GM20431 (cell line): Measurements from ENCODE around the gene ABLIM2.

Experiments used
- in situ Hi-C: fragments of 300-500 bp; cut with MseI, MboI; formaldehyde crosslinking; loops from one replicate; pipeline ENCODE4 v1.15.0; 2020; ENCODE audit warnings: low sequenced_read_pairs; ENCODE audit not compliant: unreplicated experiment

Gene ABLIM2

DNA sequence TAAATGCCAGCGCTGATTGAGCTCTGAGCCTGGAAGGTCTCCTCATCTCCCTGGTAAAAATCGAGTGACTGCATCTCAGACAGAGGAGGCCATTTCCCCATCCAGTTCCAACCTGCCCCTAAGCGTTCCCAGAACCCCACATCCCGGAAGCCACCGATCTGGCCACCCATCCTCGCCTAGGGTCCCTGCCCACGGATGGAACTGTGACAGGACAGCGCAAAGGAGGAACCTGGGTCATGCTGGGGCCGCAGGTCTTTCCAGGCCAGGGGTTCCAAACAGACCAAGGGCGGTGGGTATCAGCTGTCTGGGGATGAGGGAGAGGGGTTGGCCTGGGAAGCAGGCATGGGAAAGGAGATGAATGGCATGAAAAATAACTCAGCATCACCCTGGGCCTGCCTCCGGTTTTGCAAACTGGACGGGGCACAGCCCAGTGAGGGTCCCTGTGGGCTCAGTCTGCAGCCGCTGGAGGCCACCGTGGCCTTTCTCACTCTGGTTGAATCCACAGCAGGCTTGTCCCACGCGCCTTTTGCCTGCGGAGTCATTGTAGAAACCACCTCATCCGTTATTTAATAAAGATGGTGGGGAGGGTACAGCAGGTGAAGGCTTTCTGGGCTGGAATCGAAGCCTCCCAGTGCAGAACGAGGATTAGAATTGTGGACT, 49.1 kb downstream of the ABLIM2 start:
- in situ Hi-C loops: no loop called here

DNA sequence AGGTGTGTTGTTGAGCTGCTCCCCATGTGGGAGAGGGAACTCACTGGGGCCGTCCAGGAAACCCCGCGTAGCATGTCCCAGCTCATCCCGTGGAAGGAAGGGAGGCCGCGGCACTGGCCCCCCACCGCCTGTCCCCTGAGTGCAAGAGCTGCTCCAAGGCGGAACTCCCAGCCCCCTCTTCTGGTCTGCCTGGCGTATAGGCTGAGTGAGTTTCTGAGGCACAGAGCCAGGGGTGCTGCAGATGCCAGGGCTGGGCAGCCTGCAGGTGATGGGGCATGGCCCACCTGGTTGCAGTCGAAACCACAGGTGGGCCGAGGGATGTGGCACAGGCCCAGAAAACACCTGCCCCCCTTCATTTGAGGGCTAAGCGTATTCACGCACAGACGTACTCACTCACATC, 49.6 kb downstream of the ABLIM2 start:
- in situ Hi-C loops: no loop called here

DNA sequence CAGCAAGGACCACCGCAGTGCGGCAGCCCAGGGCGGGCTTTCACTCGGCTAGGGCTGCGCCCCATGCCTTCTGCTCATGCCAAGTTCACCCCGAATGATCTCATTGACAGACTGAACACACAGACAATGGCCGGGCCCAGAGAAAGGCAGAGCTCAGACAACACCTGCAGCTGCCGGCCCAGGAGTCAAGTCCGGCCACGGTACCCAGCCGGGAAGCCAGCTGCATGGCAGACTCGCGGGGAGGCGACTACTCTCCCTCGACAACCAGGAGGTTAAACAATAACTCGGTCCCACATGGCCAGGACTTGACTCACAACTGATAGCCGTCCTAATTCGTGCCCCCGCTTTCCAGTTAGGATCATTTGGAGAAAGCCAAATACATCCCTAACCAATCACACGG, 50.4 kb downstream of the ABLIM2 start:
- in situ Hi-C loops: no loop called here

DNA sequence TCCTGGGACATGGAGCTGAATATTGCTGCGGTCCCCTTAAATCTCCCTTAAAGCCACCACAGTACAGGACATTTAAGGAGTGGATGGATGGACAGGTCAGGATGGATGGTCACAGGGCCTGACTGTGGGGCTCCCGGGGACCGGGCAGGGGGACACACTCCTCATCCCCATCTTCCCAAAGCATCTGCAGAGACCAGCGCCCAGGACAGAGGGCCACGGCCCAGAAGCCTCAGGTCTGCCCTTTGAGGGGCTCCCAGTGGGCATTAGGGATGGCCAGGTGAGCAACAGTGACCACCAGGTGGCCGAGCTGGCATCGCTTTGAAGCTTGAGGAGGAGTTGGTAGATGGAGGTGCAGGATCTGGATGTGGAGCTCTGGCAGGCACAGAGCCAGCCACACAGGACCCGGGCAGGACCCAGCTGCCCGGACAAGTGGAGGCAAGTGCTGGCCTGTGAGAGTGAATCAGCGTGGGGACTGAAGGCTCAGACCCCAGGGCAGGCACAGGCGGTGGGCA, 51.4 kb downstream of the ABLIM2 start:
- in situ Hi-C loops: no loop called here

DNA sequence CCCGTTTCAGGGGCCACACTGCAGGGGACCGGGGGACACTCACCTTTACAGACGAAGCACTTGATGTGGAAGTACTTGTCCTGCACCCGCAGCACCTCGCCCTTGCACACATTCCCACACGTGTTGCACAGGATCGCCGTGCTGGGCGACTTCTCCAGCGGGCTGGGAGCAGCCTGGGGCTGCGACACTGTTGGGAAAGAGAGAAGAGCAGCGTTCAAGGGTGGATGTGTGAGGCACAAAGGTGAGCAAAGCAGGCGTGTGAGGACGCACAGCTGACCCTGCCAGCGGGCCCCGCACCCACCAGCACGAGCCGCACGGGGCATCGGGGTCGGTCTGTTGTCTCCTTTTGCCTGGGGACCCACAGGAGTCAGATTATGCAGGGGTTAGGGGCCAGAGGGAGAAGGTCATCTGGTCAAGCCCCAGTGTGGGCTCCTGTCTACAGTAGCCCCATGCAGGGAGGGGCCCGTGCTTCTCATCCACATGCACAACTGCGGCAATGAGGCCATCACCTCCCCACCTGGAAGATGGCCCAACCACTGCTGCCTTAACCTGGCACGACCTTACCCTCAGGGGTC, 52.1 kb downstream of the ABLIM2 start:
- in situ Hi-C loops: no loop called here

DNA sequence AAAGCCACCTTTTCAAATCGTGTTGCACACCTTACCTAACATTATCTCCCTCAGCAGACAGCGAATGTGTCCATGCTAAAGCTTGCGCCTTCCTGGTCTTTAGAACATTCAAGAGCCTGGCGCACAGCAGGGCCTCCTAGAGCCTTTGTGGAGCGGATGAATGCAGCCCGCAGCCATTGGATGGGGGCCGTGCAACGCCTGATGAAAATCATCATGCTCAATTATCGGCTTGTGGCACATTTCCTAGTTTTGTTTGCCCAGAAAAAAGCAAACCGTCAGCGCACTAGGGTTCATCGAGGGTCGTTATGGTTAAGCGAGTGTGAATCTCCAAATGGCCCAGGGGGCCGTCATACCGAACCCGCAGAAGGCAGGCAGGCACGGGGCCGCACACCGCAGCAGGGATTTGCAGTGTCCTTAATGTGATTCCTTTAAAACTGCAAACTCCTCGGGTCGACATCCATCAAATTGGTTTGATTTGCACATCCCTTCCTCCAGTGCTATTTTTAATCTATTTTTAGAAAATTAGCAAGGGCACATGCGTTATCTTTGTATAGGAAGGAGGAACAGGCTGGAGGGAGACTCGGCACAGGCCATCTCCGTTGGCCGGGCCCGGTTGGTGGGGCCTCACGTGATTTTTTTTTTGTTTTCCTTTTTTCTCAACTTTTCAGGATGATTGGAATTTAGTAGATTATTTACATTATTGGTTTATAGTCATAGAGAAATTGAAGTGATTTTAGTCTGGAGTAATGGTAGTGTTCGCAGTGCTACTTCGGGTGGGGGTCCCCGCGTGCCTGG, 53.1 kb downstream of the ABLIM2 start:
- in situ Hi-C loops: no loop called here

DNA sequence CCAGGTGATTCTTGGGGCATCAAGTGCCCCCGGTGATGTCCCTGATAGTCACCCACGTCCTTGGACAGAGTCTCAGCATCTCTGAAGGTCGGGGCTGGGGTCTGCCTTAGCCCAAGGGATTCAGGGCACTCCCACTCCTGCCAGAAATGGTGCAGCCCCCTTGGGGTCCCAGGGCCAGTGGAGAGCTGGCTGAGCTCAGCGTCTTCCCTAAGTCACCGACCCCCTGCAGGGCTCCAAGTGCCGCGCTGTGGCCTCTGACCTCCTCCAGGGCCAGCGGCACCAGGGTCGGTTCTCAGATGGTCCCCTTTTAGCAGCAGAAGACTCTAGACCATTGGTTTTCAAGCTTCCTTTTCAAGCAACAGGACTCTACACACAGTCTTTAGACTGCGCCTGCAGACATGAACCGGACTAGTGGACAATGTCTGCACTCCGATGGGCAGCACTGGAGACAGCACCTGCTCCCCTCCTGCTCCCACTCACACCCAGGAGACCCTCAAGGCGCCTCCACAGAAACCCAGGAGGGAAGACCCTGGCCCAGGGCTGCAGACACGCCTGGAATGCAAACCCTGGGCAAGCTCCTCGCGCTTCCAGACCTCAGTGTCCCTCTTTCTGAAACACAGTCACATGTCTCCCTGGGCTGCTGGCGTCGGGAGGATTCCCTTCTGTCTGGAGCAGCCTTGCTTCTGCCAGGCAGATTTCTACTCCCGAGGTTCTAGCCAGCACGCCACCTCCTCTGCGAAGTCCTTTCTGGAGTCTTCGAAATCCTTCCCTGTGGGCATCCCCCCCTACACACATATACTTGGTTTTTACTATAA, 53.9 kb downstream of the ABLIM2 start:
- in situ Hi-C loops: no loop called here

DNA sequence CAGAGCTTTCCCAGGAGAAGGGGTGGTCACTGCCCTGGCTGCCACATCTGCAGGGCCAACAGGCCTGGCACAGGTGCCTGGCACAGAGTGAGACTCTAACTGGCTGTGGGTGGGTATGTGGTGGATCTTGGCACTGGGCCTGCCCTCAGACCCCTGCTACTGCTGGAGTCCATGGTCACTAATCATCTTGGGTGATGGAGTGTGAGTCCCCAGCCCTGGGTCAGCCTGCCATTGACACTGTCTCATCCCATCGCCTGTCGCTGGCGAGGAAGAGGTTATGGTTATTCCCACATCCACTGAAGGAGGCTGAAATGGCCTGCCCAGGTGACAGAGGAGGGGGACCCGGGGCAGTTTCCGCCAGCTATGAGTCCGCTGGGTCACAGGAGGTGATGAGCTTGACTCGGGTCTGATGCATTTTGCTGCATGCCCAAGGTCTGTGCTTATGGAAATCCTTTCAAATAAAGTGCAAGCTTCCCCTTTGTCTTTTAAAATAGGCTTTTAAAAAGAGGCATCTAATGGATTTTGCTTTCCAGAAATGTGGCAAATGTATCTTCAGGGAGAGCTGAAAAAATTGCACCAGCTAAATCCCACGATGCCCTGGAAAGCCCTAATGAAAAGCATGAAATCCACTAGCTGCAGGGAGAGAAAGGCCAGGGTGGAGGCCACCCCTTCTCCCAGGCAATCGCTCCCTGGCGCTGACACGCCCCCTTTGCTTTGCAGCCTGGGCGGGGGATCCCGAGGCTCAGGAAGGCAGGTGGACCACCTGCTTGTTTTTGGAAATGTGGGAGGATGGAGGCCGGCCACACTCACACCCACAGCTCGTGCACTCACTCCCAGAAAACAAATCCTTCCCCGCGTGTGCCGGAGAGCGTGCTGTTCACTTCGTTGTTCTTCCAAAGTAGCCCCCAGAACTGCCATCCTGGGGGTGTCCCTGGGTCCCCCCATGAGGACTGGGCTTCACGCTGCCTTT, 54.9 kb downstream of the ABLIM2 start:
- in situ Hi-C loops: no loop called here

DNA sequence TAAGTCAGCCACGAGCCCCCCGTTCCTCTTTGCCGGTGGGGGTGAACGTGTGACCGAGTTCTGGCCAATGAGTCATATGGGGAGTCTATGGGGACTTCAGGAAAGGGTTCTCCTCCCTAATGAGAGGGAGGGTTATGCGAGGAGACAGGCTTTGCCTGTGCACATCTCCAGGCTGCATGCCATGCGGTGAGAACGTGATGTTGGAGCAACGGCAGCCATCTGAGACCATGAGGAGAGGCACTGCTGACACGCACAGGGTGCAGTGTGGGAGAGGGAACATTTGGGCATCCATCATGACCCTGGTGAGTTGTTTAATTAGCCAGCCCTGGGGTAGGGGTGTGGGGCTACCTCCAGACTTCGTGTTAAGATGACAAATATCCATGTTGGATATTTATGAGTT, 55.8 kb downstream of the ABLIM2 start:
- in situ Hi-C loops: no loop called here

DNA sequence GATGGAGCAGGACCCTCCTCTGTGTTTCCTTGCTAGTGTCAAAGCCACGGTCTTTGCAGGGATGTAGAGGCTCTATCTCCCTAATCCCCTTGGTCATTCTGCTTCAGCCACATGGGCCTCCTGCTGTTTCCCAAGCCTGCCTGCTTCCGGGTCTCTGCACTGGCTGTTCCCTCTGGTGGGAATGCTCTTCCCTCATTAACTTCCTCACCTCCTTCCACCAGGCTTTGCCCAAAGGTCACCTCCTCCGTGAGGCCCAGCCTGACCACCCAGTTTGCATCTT, 56.6 kb downstream of the ABLIM2 start:
- in situ Hi-C loops: no loop called here

DNA sequence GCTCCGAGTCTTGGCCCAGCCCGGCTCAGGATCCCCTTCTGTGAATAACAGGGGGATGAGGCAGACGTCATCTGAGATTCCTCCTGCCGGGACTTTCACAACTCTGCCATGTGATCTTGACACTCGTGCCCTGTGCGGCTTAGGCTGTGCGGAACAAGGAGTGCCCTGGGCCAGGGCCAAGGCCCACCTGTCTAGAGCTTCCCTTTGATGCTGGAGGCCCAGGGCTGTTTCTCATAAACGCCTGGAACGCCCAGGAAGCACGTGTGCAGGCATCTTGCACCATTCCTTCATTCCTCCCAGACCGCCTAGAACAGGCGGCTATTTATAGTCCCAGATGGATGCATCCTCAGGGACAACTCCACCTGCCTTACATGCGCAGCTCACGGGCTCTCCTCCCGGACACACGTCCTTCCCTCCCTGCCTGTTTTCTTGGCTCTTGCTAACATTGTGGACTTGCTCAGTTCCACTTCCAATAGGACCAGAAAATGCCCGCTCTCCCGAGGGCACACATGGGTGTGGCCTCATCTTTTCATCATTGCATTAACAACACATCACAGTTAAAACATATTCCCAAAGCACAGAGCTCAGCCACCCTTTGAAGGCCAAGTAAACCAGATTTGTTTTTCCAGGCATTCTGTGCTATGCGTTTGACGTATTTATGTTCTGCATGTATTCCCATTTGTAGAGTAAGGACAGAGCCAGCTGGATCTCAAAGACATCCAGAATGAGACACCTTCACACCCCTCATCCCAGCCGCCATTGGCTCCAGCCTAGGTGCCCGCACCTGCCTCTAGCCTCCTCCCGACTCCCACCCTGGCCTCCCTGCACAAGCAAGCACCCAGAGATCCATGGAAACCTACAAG, 57.2 kb downstream of the ABLIM2 start:
- in situ Hi-C loops: no loop called here

DNA sequence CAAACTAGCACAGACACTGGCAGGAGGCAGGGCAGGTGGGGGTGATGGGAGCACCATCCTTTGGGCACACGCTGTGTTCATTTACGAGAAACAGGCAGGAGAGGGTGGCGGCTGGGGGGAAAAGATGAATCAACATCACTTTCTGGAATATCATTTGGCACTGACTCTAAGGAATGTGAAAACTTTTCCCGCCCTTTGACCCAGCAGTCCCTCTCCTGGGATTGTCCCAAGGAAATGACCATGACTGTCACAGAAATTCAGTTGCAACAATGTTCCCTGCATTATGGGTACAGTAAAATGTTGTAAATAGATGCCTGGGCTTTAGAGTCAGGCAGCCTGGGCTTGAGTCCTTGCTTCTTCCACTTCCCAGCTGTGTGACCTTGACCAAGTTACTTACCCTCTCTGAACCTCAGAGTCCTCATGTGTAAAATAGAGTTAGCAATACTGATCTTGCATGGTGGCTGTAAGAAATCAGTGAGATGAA, 58.6 kb downstream of the ABLIM2 start:
- in situ Hi-C loops: no loop called here

DNA sequence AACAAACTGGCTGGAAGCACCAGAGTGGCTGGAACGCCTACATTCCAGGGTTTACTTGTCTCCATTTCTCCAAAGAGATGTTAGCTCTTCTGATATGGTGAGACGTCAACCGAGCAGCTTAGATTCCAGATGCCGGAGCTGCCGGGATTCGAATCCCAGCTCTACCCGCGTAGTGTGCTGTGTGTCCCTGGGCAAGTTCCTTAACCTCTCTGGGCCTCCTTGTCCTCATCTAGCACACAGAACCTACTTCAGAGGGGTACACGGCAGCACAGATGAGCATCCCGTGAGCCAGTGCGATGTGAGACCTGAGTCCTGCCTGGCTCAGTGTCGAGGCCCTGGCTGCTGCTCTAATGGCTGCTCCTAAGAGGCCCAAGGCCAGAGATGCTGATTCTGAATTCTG, 60.1 kb downstream of the ABLIM2 start:
- in situ Hi-C loops: no loop called here

DNA sequence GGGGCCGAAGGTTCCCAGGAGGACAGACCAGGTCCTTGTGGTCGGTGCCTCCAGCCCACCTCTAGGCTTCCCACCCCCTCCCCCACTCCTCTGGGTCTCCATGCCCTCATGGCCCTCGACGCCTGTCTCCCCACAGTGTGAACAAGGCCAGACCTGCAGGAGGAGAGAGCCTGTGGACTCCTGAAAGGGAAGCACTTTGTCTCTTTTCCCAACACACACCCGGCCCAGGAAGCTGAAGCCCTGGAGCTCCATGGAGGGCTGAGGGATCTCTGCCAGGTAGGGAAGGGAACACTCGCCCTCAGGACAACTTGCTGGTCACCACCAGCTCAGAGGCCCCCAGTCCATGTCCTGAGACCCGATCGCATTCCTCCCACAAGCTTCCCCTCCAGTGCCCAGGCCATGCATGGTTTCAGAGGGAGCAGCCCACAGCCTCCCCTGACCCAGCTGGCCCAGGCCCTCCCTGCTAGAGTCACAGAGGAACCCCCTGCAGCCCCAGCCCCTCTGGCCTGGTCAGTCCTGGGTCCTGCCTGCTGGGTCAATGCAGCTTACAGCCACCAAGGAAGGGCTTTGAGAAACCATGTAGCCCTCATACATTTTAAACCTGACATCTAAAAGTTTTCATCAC, 60.8 kb downstream of the ABLIM2 start:
- in situ Hi-C loops: no loop called here

DNA sequence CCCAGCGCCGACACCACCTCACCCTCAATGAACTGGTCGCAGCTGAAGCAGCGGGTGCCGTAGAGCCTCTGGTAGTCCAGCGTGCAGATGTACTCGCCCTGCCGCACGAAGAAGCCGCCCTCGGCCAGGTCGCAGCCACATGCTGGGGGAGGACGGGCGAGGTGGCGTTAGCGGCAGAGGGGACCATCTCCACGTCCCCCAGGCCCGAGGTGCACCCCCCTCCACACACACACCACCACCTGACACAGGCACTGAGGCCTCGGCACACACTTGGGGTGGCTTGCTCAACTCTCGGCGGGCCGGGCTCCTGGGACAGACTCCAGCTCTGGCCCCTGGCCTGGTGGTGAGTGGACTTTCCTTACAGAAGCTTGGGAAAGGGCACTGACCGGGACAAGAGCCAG, 61.5 kb downstream of the ABLIM2 start:
- in situ Hi-C loops: no loop called here

DNA sequence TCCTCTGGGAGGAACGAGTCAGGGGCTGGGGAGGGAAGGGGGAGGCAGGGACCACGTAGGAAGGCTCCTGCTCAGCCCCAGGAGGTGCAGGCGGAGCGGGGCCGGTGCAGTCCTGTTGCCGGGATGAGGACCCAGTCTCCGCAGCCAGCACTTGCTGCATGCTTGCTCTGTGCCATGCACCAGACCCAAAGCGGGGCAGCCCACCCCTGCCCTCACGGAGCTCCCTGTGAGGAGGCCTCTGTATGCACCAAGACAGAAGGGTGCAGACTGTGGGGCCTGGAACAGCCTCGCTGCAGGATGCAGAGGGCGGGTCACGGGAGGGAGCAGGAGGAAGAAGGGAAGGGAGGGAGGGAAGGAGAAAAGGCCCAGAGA, 61.9 kb downstream of the ABLIM2 start:
- in situ Hi-C loops: no loop called here

DNA sequence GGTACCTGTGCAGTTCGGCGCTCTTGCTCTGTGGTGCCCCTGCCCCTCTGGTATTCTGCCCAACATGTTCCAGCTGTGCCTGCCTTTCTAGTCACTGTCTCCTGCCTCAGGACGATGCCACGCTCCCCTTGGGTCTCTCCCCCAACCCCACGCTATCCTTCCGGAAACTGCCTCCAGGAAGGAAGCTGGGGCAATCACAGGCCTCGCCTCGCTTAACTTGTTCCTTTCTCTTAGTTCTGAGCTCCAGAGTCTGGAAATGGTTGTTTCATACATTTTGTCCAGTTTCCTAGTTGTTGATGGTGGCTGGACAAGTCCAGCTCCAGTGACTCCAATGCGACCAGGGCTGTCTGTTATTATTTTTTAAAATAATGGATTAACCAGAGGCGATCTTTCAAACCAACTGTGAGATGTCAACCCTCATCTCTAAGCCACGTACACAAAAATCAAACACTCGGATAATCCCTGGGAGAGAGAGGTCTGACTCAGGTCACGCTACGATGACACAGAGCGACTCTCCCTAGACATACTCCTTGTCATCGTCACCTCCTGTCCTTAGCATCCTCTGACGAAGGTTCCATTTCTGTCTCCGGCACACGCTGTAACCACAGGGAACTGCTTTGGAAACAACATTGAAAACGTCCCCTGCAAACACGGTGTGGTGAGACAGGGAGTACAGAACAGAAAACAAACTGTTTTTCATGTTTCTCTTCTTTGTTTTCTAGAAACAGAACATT, 62.5 kb downstream of the ABLIM2 start:
- in situ Hi-C loops: no loop called here
